H1 (cell line): ENCODE data around the gene MFRP. TPM values are rescaled to one million over a fixed set of nuclear protein-coding genes. Genes with fewer than 3 reads are reported as not detected.

ENCODE experiments used
- ATF2 ChIP-seq: IDR thresholded peaks from 2 replicates; pipeline ENCODE4 v1.6.1; 2012; ENCODE audit warnings: low read length, inconsistent platforms
- CBX8 ChIP-seq: fragments of 300-800, 300-1000 bp; sonication (generic); IDR thresholded peaks from 2 replicates; pipeline ENCODE4 v1.7.1; 2016; ENCODE audit warnings: low read depth, low read length, borderline replicate concordance
- polyA plus RNA-seq, 7 experiments: library from polyadenylated mRNA; depleted of rRNA in 3 of 7; stranded (reverse) in 5 of 7; unstranded in 2 of 7; fragments of >200 nt in 5 of 7; fragments of 200-250 nt in 2 of 7; gene quantifications; 1 replicate in 5 of 7; 2 replicates in 1 of 7; 4 replicates in 1 of 7; pipeline versions ENCODE4 v1.2.1 to v1.2.3, GENCODE V29; 2011 to 2013; ENCODE audit warnings: missing spikeins in 2 of 7, mixed read lengths in 2 of 7
- total RNA-seq: library from RNA; stranded (reverse); fragmentation: NEBNext Ultra II Directional; extraction: Animal tissue kit (Norgen Biotek cat#: 25700); gene quantifications from 2 replicates; pipeline ENCODE4 v1.2.1, GENCODE V29; 2021

MFRP gene
- total and polyA plus RNA-seq, 2 of the 8 experiments (the other 6 are each of a cell fraction or from before 2014, with no cell fraction given): 0.02 TPM; not detected in 1

GRCh38 chr11:119370486-119371046 is 24.1 kb upstream of the MFRP start (continued):
- TF ChIP-seq ATF2: no peak
- no peak for TF ChIP-seq CBX8
